CD4-positive, alpha-beta memory T cell (primary cell): Measurements from ENCODE around the gene KCND3. TPM values are rescaled to one million over a fixed set of nuclear protein-coding genes. Genes with fewer than 3 reads are reported as not detected.

ENCODE experiments used
- CTCF ChIA-PET: fragments of 350-600 bp; sonication (Branson Sonifier 250); formaldehyde crosslinking; loops from one replicate; lab custom pipeline; 2021; ENCODE audit warnings: inconsistent platforms; ENCODE audit not compliant: partially characterized antibody; lab: Charles Lee
- POLR2A ChIA-PET: fragments of 350-600 bp; sonication (Branson Sonifier 250); formaldehyde crosslinking; loops from one replicate; lab custom pipeline; 2021; ENCODE audit not compliant: partially characterized antibody; lab: Charles Lee
- DNase-seq, 5 donors: peaks; one replicate each; pipeline versions ENCODE4 v3.0.0 to v3.0.0-alpha.2; 2020 to 2022; ENCODE audit warnings: mixed read lengths in 1 of 5
- H3K27ac ChIP-seq: one replicate; pipeline ENCODE4 v1.7.0; 2013; ENCODE audit warnings: low read depth, low read length
- H3K27me3 ChIP-seq: 2 replicates; pipeline ENCODE4 v1.7.0; 2013; ENCODE audit warnings: mild to moderate bottlenecking, low read length, moderate library complexity; ENCODE audit not compliant: insufficient read depth
- H3K36me3 ChIP-seq: 2 replicates; pipeline ENCODE4 v1.7.0; 2013; ENCODE audit warnings: mild to moderate bottlenecking, low read length, moderate library complexity; ENCODE audit not compliant: insufficient read depth
- H3K4me1 ChIP-seq: 2 replicates; pipeline ENCODE4 v1.7.0; 2013; ENCODE audit warnings: mild to moderate bottlenecking, low read length, moderate library complexity; ENCODE audit not compliant: insufficient read depth
- H3K4me3 ChIP-seq, 2 donors: one replicate each; pipeline ENCODE4 v1.7.0; 2013; ENCODE audit warnings: low read length in 2 of 2, mild to moderate bottlenecking in 1 of 2
- H3K9me3 ChIP-seq, 2 donors: one replicate each; pipeline ENCODE4 v1.7.0; 2013; ENCODE audit warnings: low read length in 2 of 2, control low read depth in 1 of 2; ENCODE audit not compliant: control insufficient read depth in 1 of 2
- H3K27ac Mint-ChIP-seq, 7 donors: one replicate each; pipeline ENCODE4 v1.8.0; 2020 to 2021; ENCODE audit warnings: mixed read lengths in 7 of 7, mild to moderate bottlenecking in 6 of 7, inconsistent platforms in 3 of 7, moderate library complexity in 3 of 7
- H3K27me3 Mint-ChIP-seq, 2 donors: one replicate each; pipeline ENCODE4 v1.8.0; 2020 to 2021; ENCODE audit warnings: mixed read lengths in 2 of 2
- H3K36me3 Mint-ChIP-seq, 2 donors: one replicate each; pipeline ENCODE4 v1.8.0; 2020 to 2021; ENCODE audit warnings: mixed read lengths in 2 of 2, inconsistent platforms in 1 of 2, mild to moderate bottlenecking in 1 of 2
- H3K4me1 Mint-ChIP-seq, 4 donors: one replicate each; pipeline ENCODE4 v1.8.0; 2020 to 2021; ENCODE audit warnings: mixed read lengths in 4 of 4, mild to moderate bottlenecking in 1 of 4
- H3K4me3 Mint-ChIP-seq, 8 donors: one replicate each; pipeline ENCODE4 v1.8.0; 2020 to 2021; ENCODE audit warnings: mixed read lengths in 8 of 8, mild to moderate bottlenecking in 7 of 8, moderate library complexity in 6 of 8, inconsistent platforms in 3 of 8
- H3K9me3 Mint-ChIP-seq, 8 donors: one replicate each; pipeline ENCODE4 v1.8.0; 2020 to 2021; ENCODE audit warnings: mixed read lengths in 8 of 8, mild to moderate bottlenecking in 5 of 8, inconsistent platforms in 3 of 8, moderate library complexity in 1 of 8
- intact Hi-C: fragments of 100-400 bp; cut with micrococcal nuclease; formaldehyde crosslinking; loops from one replicate; pipeline ENCODE4 v1.15.1; 2023
- polyA plus RNA-seq, 2 donors: library from polyadenylated mRNA; unstranded; fragments of 300-500 nt; fragmentation: Illumina TruSeq; gene quantifications; one replicate each; pipeline ENCODE4 v1.2.3, GENCODE V29; 2021
- total RNA-seq, 2 experiments: library from RNA; stranded (reverse); gene quantifications; one replicate each; pipeline ENCODE4 v1.2.3, GENCODE V29; 2021

The KCND3 gene
- total RNA-seq (not detected), polyA plus RNA-seq (under 1 TPM; 0.03 to 0.05 TPM)

DNA sequence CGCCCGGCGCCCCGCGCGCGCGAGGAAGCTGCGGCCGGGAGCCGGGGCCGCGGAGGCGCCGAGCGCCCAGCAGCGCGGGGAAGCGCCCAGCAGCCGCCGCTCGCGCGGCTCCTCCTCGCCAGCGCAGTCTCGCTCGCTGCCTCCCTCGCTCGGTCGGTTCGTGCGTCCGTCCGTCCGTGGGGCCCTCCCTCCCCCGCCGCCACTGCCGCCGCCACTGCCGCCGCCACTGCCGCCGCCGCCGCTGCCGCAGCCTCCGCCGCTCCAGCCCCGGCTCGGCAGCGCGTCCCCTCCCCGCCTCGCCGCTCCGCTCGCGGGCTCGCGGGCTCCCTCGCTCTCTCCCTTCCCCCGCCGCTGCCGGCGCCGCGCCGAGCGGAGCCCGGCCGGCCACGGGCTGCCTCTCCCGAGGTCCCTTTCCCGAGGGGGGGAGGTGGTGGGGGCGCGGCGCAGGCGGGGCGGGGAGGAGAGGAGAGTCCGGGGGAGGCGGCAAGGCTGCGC is at the start of gene KCND3:
Gene KCND3, minus strand, starts transcription at position 138 of the 495 bp plus-strand sequence.
- no peaks in the 10 kb centered on the region for H3K36me3 ChIP-seq
- no peak within 1 kb of the TSS for H3K4me3 ChIP-seq
- DNase-seq, result no peak
- H3K9me3 Mint-ChIP-seq, result no peaks in the 10 kb centered on the region
- H3K4me1 Mint-ChIP-seq, result peaks cover 3 to 32% (median 17%) of the 10 kb centered on the region in 4 donors
- H3K9me3 ChIP-seq, result no peaks in the 10 kb centered on the region
- peak within 1 kb of the TSS; percentile 59 to 80 (median 68) for H3K4me3 Mint-ChIP-seq
- H3K27ac Mint-ChIP-seq, result no peak within 1 kb of the TSS
- no peak within 1 kb of the TSS for H3K27ac ChIP-seq
- H3K27me3 Mint-ChIP-seq, result peaks cover 54 to 65% of the 10 kb centered on the region in 2 donors
- peaks cover 11% of the 10 kb centered on the region for H3K4me1 ChIP-seq
- ChIA-PET CTCF (no interaction called here), POLR2A (no interaction called here)
- intact Hi-C loops, result no loop called here
- no peaks in the 10 kb centered on the region for H3K36me3 Mint-ChIP-seq
- H3K27me3 ChIP-seq, result peaks cover 7% of the 10 kb centered on the region

DNA sequence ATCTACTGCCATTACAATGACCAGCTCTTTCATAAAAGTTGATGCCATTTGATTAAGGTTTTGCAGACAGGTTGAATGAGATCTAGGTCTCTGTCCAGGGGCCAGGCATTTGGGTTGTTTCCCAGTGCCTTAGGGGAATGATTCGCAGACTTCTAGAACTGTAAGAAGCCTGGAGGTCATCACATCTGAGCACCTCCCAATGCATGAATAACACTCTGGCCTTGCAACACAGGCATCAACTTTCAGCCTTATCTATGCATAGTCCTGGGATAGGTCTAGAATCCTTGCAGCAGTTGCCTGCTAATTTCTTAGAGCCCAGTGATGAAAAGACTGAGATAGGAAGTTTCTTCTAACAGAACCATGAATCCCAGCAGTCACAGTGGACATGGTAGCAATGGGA is 44.8 kb upstream of the KCND3 start:
- no peak overlapping the region for H3K4me3 Mint-ChIP-seq
- POLR2A ChIA-PET, result no interaction called here
- H3K27me3 Mint-ChIP-seq, result peaks cover 2% of the 10 kb centered on the region in 2 donors
- H3K4me1 ChIP-seq, result no peaks in the 10 kb centered on the region
- H3K36me3 ChIP-seq, result no peaks in the 10 kb centered on the region
- H3K27ac ChIP-seq, result no peak overlapping the region
- CTCF ChIA-PET, result no interaction called here
- intact Hi-C loops, result no loop called here
- no peak overlapping the region for H3K4me3 ChIP-seq
- H3K9me3 Mint-ChIP-seq, result no peaks in the 10 kb centered on the region
- no peak for DNase-seq
- no peaks in the 10 kb centered on the region for H3K27me3 ChIP-seq
- no peak overlapping the region for H3K27ac Mint-ChIP-seq
- no peaks in the 10 kb centered on the region for H3K4me1 Mint-ChIP-seq
- H3K36me3 Mint-ChIP-seq, result no peaks in the 10 kb centered on the region
- no peaks in the 10 kb centered on the region for H3K9me3 ChIP-seq

GRCh38 chr1:112033439-112034120 is 44.1 kb upstream of the KCND3 start:
- intact Hi-C loops, result no loop called here
- Histone ChIP-seq H3K4me1 (no peaks in the 10 kb centered on the region), H3K27me3 (no peaks in the 10 kb centered on the region), H3K36me3 (no peaks in the 10 kb centered on the region), H3K4me3 (no peak overlapping the region), H3K27ac (no peak overlapping the region), H3K9me3 (no peaks in the 10 kb centered on the region)
- Mint-ChIP-seq H3K4me3 (no peak overlapping the region), H3K9me3 (no peaks in the 10 kb centered on the region), H3K27ac (no peak overlapping the region), H3K36me3 (no peaks in the 10 kb centered on the region), H3K27me3 (peaks cover 2% of the 10 kb centered on the region in 2 donors), H3K4me1 (no peaks in the 10 kb centered on the region)
- ChIA-PET POLR2A (no interaction called here), CTCF (no interaction called here)
- no peak for DNase-seq

GRCh38 chr1:112030157-112030556 is 40.7 kb upstream of the KCND3 start:
- Histone ChIP-seq H3K27ac (no peak overlapping the region), H3K27me3 (no peaks in the 10 kb centered on the region), H3K4me1 (no peaks in the 10 kb centered on the region), H3K4me3 (no peak overlapping the region), H3K9me3 (no peaks in the 10 kb centered on the region), H3K36me3 (no peaks in the 10 kb centered on the region)
- H3K36me3 Mint-ChIP-seq, result no peaks in the 10 kb centered on the region
- H3K4me1 Mint-ChIP-seq, result no peaks in the 10 kb centered on the region
- peaks cover 2 to 15% of the 10 kb centered on the region in 2 donors for H3K27me3 Mint-ChIP-seq
- H3K4me3 Mint-ChIP-seq, result no peak overlapping the region
- ChIA-PET POLR2A (no interaction called here), CTCF (no interaction called here)
- H3K27ac Mint-ChIP-seq, result no peak overlapping the region
- no peak for DNase-seq
- H3K9me3 Mint-ChIP-seq, result no peaks in the 10 kb centered on the region
- intact Hi-C loops, result no loop called here

GRCh38 chr1:112027696-112028095 is 38.2 kb upstream of the KCND3 start:
- H3K27ac Mint-ChIP-seq, result no peak overlapping the region
- no peak overlapping the region for H3K4me3 Mint-ChIP-seq

GRCh38 chr1:112026501-112026900 is 37.0 kb upstream of the KCND3 start:
- H3K27ac ChIP-seq, result no peak overlapping the region
- no peaks in the 10 kb centered on the region for H3K9me3 ChIP-seq
- Mint-ChIP-seq H3K36me3 (no peaks in the 10 kb centered on the region), H3K4me1 (peaks cover 0 to 4% (median 0%) of the 10 kb centered on the region in 4 donors), H3K27ac (no peak overlapping the region), H3K9me3 (peaks cover 0 to 2% (median 0%) of the 10 kb centered on the region in 8 donors), H3K4me3 (no peak overlapping the region), H3K27me3 (peaks cover 12 to 21% of the 10 kb centered on the region in 2 donors)
- H3K4me3 ChIP-seq, result no peak overlapping the region
- no peak for DNase-seq
- H3K4me1 ChIP-seq, result no peaks in the 10 kb centered on the region
- intact Hi-C loops, result no loop called here
- CTCF ChIA-PET, result no interaction called here
- no peaks in the 10 kb centered on the region for H3K36me3 ChIP-seq
- H3K27me3 ChIP-seq, result no peaks in the 10 kb centered on the region
- POLR2A ChIA-PET, result no interaction called here

More at GRCh38 chr1:112027696-112028095, 38.2 kb upstream of the KCND3 start:
- no peaks in the 10 kb centered on the region for H3K4me1 ChIP-seq
- H3K36me3 Mint-ChIP-seq, result no peaks in the 10 kb centered on the region
- no peak for DNase-seq
- CTCF ChIA-PET, result no interaction called here
- peaks cover 10 to 17% of the 10 kb centered on the region in 2 donors for H3K27me3 Mint-ChIP-seq
- H3K9me3 Mint-ChIP-seq, result peaks cover 0 to 2% (median 0%) of the 10 kb centered on the region in 8 donors
- no peaks in the 10 kb centered on the region for H3K4me1 Mint-ChIP-seq
- no peaks in the 10 kb centered on the region for H3K36me3 ChIP-seq
- no peak overlapping the region for H3K4me3 ChIP-seq
- H3K27me3 ChIP-seq, result no peaks in the 10 kb centered on the region
- no peak overlapping the region for H3K27ac ChIP-seq
- intact Hi-C loops, result no loop called here
- POLR2A ChIA-PET, result no interaction called here
- H3K9me3 ChIP-seq, result no peaks in the 10 kb centered on the region

- CTCF ChIA-PET, result no interaction called here
- H3K36me3 ChIP-seq, result no peaks in the 10 kb centered on the region
Observed at GRCh38 chr1:112026016-112026415, 36.5 kb upstream of the KCND3 start.

More at GRCh38 chr1:112026016-112026415, 36.5 kb upstream of the KCND3 start:
- Mint-ChIP-seq H3K27me3 (peaks cover 12 to 23% of the 10 kb centered on the region in 2 donors), H3K36me3 (no peaks in the 10 kb centered on the region), H3K4me1 (peaks cover 0 to 5% (median 0%) of the 10 kb centered on the region in 4 donors), H3K4me3 (no peak overlapping the region), H3K9me3 (peaks cover 0 to 2% (median 0%) of the 10 kb centered on the region in 8 donors), H3K27ac (no peak overlapping the region)
- Histone ChIP-seq H3K9me3 (no peaks in the 10 kb centered on the region), H3K27me3 (no peaks in the 10 kb centered on the region), H3K27ac (no peak overlapping the region), H3K4me3 (no peak overlapping the region), H3K4me1 (no peaks in the 10 kb centered on the region)
- no peak for DNase-seq
- POLR2A ChIA-PET, result no interaction called here
- intact Hi-C loops, result no loop called here
